Endodermal cell (in vitro differentiated cells): ENCODE results near the gene NPHP4. TPM values are rescaled to one million over a fixed set of nuclear protein-coding genes. Genes with fewer than 3 reads are reported as not detected.

Source experiments
- DNase-seq: peaks from one replicate; pipeline ENCODE4 v3.0.0-alpha.2; 2017
- H3K27ac ChIP-seq: 2 replicates; pipeline ENCODE4 v1.5.1; 2013; ENCODE audit warnings: mild to moderate bottlenecking, low read depth, low read length, moderate library complexity
- H3K27me3 ChIP-seq: 2 replicates; pipeline ENCODE4 v1.6.1; 2013; ENCODE audit warnings: mild to moderate bottlenecking, low read length, moderate library complexity; ENCODE audit not compliant: insufficient read depth, control insufficient read depth, poor library complexity, severe bottlenecking
- H3K36me3 ChIP-seq: 2 replicates; pipeline ENCODE4 v1.7.0; 2013; ENCODE audit warnings: mild to moderate bottlenecking, low read length, moderate library complexity; ENCODE audit not compliant: control insufficient read depth, insufficient read depth
- H3K4me1 ChIP-seq: one replicate; pipeline ENCODE4 v1.7.0; 2013; ENCODE audit warnings: low read length; ENCODE audit not compliant: control insufficient read depth, insufficient read depth
- H3K4me3 ChIP-seq: 2 replicates; pipeline ENCODE4 v1.5.1; 2013; ENCODE audit warnings: mild to moderate bottlenecking, low read length, moderate library complexity
- H3K9ac ChIP-seq: 2 replicates; pipeline ENCODE4 v1.6.1; 2013; ENCODE audit warnings: mild to moderate bottlenecking, low read length, moderate library complexity; ENCODE audit not compliant: poor library complexity, severe bottlenecking; ENCODE audit errors: extremely low read depth
- H3K9me3 ChIP-seq: 2 replicates; pipeline ENCODE4 v1.6.1; 2013; ENCODE audit warnings: mild to moderate bottlenecking, low read length, moderate library complexity; ENCODE audit not compliant: control insufficient read depth
- H3K27ac Mint-ChIP-seq: 2 replicates; pipeline ENCODE4 v1.8.0; 2020; ENCODE audit warnings: mixed read lengths
- H3K27me3 Mint-ChIP-seq: 2 replicates; pipeline ENCODE4 v1.8.0; 2021; ENCODE audit warnings: mild to moderate bottlenecking, mixed read lengths; ENCODE audit not compliant: insufficient read depth
- H3K36me3 Mint-ChIP-seq: 2 replicates; pipeline ENCODE4 v1.8.0; 2020; ENCODE audit warnings: low read depth, mixed read lengths
- H3K4me1 Mint-ChIP-seq: 2 replicates; pipeline ENCODE4 v1.8.0; 2020; ENCODE audit warnings: mixed read lengths
- H3K4me3 Mint-ChIP-seq: 2 replicates; pipeline ENCODE4 v1.8.0; 2020; ENCODE audit warnings: mild to moderate bottlenecking, moderate library complexity, mixed read lengths
- H3K9me3 Mint-ChIP-seq: 2 replicates; pipeline ENCODE4 v1.8.0; 2020; ENCODE audit warnings: mild to moderate bottlenecking, mixed read lengths
- CTCF ChIP-seq: fragments of 200-600 bp; sonication (generic); conservative IDR thresholded peaks from 2 replicates; pipeline ENCODE4 v1.5.0; 2021; ENCODE audit warnings: antibody characterized with exemption, mild to moderate bottlenecking
- WGBS, 2 experiments: methylation state at CpG; one replicate each; pipeline versions ENCODE4 v1.1.5 to v1.1.7; 2013; ENCODE audit warnings: missing lambda C conversion rate in 2 of 2, mixed read lengths in 1 of 2; ENCODE audit not compliant: insufficient coverage in 1 of 2, insufficient read length in 1 of 2; 5-methylcytosine and 5-hydroxymethylcytosine counted together
- total RNA-seq, 2 donors: library from RNA; stranded (reverse); fragmentation: NEBNext Ultra II Directional in 1 of 2; extraction: Animal tissue kit (Norgen Biotek cat#: 25700) in 1 of 2; gene quantifications; 2 replicates in 1 of 2; 3 replicates in 1 of 2; pipeline ENCODE4 v1.2.1, GENCODE V29; 2021

Gene NPHP4
- total RNA-seq, 2 donors from 2014 or later = 19.1 to 25.4 TPM

GRCh38 chr1:5849550-5849949, 142.7 kb downstream of the NPHP4 start:
- no peak for TF ChIP-seq CTCF
- Histone ChIP-seq H3K27ac (no peak overlapping the region), H3K9ac (no peak overlapping the region), H3K9me3 (no peaks in the 10 kb centered on the region), H3K27me3 (peaks cover 8% of the 10 kb centered on the region), H3K4me1 (no peaks in the 10 kb centered on the region), H3K36me3 (no peaks in the 10 kb centered on the region), H3K4me3 (no peak overlapping the region)
- Mint-ChIP-seq H3K27ac (no peak overlapping the region), H3K4me3 (no peak overlapping the region), H3K36me3 (no peaks in the 10 kb centered on the region), H3K4me1 (no peaks in the 10 kb centered on the region), H3K27me3 (peaks cover 9% of the 10 kb centered on the region), H3K9me3 (peaks cover 2% of the 10 kb centered on the region)
- WGBS, 2 experiments = 88 to 97% methylated on average over 3 to 4 of the region's 4 CpGs
- no peak for DNase-seq

- no peak for TF ChIP-seq CTCF
- 27 to 45% methylated on average over 15 to 27 of the region's 27 CpGs for WGBS, 2 experiments
- Histone ChIP-seq H3K27me3 (peaks cover 8% of the 10 kb centered on the region), H3K27ac (no peak overlapping the region), H3K36me3 (no peaks in the 10 kb centered on the region), H3K9me3 (no peaks in the 10 kb centered on the region), H3K9ac (no peak overlapping the region), H3K4me1 (no peaks in the 10 kb centered on the region), H3K4me3 (no peak overlapping the region)
- no peaks in the 10 kb centered on the region for H3K4me1 Mint-ChIP-seq
- H3K36me3 Mint-ChIP-seq = no peaks in the 10 kb centered on the region
- H3K4me3 Mint-ChIP-seq = no peak overlapping the region
- no peak overlapping the region for H3K27ac Mint-ChIP-seq
- H3K27me3 Mint-ChIP-seq = peaks cover 9% of the 10 kb centered on the region
- DNase-seq = peak; percentile 89
- no peaks in the 10 kb centered on the region for H3K9me3 Mint-ChIP-seq
Measured at GRCh38 chr1:5847013-5847659, 145.1 kb downstream of the NPHP4 start.

GRCh38 chr1:5845376-5845775, 146.8 kb downstream of the NPHP4 start:
- Mint-ChIP-seq H3K27me3 (peaks cover 9% of the 10 kb centered on the region), H3K27ac (no peak overlapping the region), H3K36me3 (no peaks in the 10 kb centered on the region), H3K4me3 (no peak overlapping the region), H3K4me1 (no peaks in the 10 kb centered on the region), H3K9me3 (no peaks in the 10 kb centered on the region)
- no peak for DNase-seq
- Histone ChIP-seq H3K27ac (no peak overlapping the region), H3K9ac (no peak overlapping the region), H3K4me1 (no peaks in the 10 kb centered on the region), H3K36me3 (no peaks in the 10 kb centered on the region), H3K4me3 (no peak overlapping the region), H3K27me3 (peaks cover 8% of the 10 kb centered on the region), H3K9me3 (no peaks in the 10 kb centered on the region)
- 68 to 78% methylated on average over 5 of the region's 5 CpGs for WGBS, 2 experiments
- no peak for TF ChIP-seq CTCF
